Spleen (tissue), 11 donors: ENCODE data around the gene FBXO45. TPM values are rescaled to one million over a fixed set of nuclear protein-coding genes. Genes with fewer than 3 reads are reported as not detected.

Experiments used
- DNase-seq: peaks from one replicate; pipeline ENCODE4 v3.0.0-alpha.2; 2020
- H3K27ac ChIP-seq, 8 donors: fragments of 200-600 bp; sonication (generic) in 7 of 8; 1 replicate in 4 of 8; 2 replicates in 4 of 8; pipeline versions ENCODE4 v1.5.0 to v1.8.0; 2016 to 2021; ENCODE audit warnings: inconsistent platforms in 4 of 8, mild to moderate bottlenecking in 4 of 8, moderate library complexity in 1 of 8
- H3K27me3 ChIP-seq, 7 donors: fragments of 200-600 bp; sonication (generic) in 6 of 7; replicated peaks in 1 of 7; 1 replicate in 4 of 7; 2 replicates in 3 of 7; pipeline versions ENCODE4 v1.5.0 to v1.8.0; 2016 to 2021; ENCODE audit warnings: inconsistent platforms in 3 of 7, mild to moderate bottlenecking in 1 of 7
- H3K36me3 ChIP-seq, 6 donors: fragments of 200-600 bp; sonication (generic) in 5 of 6; 1 replicate in 4 of 6; 2 replicates in 2 of 6; pipeline versions ENCODE4 v1.5.0 to v1.8.0; 2016 to 2021; ENCODE audit warnings: inconsistent platforms in 2 of 6
- H3K4me1 ChIP-seq, 6 donors: fragments of 200-600 bp; sonication (generic) in 5 of 6; 1 replicate in 3 of 6; 2 replicates in 3 of 6; pipeline versions ENCODE4 v1.5.0 to v1.8.0; 2016 to 2021; ENCODE audit warnings: inconsistent platforms in 3 of 6
- H3K4me3 ChIP-seq, 8 donors: fragments of 200-600 bp; sonication (generic) in 7 of 8; 1 replicate in 4 of 8; 2 replicates in 4 of 8; pipeline versions ENCODE4 v1.5.0 to v1.8.0; 2016 to 2021; ENCODE audit warnings: inconsistent platforms in 4 of 8, mild to moderate bottlenecking in 4 of 8, moderate library complexity in 2 of 8
- H3K9me3 ChIP-seq, 8 donors: fragments of 200-600 bp; sonication (generic) in 7 of 8; 1 replicate in 4 of 8; 2 replicates in 4 of 8; pipeline versions ENCODE4 v1.5.0 to v1.8.0; 2016 to 2021; ENCODE audit warnings: inconsistent platforms in 4 of 8
- CTCF ChIP-seq, 11 experiments: fragments of 200-600 bp in 7 of 11; fragments of 450-650 bp in 4 of 11; sonication (generic) in 4 of 11; IDR thresholded peaks in 8 of 11; conservative IDR thresholded peaks in 3 of 11; 1 replicate in 7 of 11; 2 replicates in 4 of 11; pipeline versions ENCODE4 v1.4.0 to v1.8.0; 2016 to 2021; ENCODE audit warnings: antibody characterized with exemption in 11 of 11, inconsistent platforms in 4 of 11, mild to moderate bottlenecking in 1 of 11
- POLR2A ChIP-seq, 3 donors: fragments of 450-650 bp; IDR thresholded peaks; one replicate each; pipeline ENCODE4 v1.5.1; 2017; ENCODE audit warnings: antibody characterized with exemption in 3 of 3, mild to moderate bottlenecking in 1 of 3
- POLR2AphosphoS5 ChIP-seq, 3 donors: sonication (generic); formaldehyde crosslinking; IDR thresholded peaks; one replicate each; pipeline ENCODE4 v1.5.1; 2017; ENCODE audit warnings: antibody characterized with exemption in 3 of 3
- WGBS, 5 donors: extraction: QIAGEN DNeasy Blood & Tissue Kit in 3 of 5; methylation state at CpG; one replicate each; pipeline versions ENCODE4 v1.1.5 to v1.1.7; 2013 to 2018; 5-methylcytosine and 5-hydroxymethylcytosine counted together
- intact Hi-C: fragments of 100-400 bp; cut with DNase I; formaldehyde crosslinking; loops from one replicate; pipeline ENCODE4 v1.15.0; 2023; ENCODE audit warnings: low total_unique reads
- polyA plus RNA-seq, 3 donors: library from polyadenylated mRNA; stranded (reverse); fragments of 200-250 nt; gene quantifications; one replicate each; pipeline ENCODE4 v1.2.1, GENCODE V29; 2013
- total RNA-seq, 7 donors: library from RNA; depleted of rRNA in 3 of 7; stranded (reverse); fragments of >200 nt in 3 of 7; fragmentation: NEBNext Ultra II Directional in 4 of 7; extraction: Animal tissue kit (Norgen Biotek cat#: 25700) in 4 of 7; gene quantifications; one replicate each; pipeline versions ENCODE4 v1.1.0 to v1.2.1, GENCODE V29; 2016 to 2021
- donor health status: healthy with polysubstance abuse.
- donor health status: DM: no; HTN: no; CAD: no; lungs with moderate emphysema.
- donor health status: DM: no; HTN: no; CAD: no.
- donor health status: Bipolar disorder and iron deficiency.
- donor health status: healthy.
- donor health status: DM: no; HTN: no; CAD: no.
- donor health status: DM: yes; HTN: yes; CAD: no.

FBXO45 gene
- total and polyA plus RNA-seq, 10 donors = 2.3 to 11.7 (median 7.5) TPM

DNA sequence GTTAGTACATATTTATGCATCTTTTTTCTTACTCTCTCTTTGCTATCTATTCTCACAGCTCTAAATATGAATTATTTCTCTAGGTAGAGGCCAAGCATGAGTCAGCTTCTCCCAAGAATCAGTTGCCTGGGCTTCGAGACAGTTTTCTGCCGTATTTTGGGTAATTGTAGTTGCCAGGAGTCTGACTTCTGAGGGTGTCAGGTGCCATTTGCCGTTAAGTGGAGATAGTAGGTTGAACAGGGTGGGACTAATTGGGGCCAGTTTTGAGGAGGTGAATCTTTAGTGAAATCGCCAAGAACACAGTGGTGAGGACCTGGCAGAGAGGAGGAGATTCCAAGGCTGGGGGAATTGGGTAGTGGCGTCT, 63.2 kb downstream of the FBXO45 start:
- 8 to 22% (median 12%) methylated on average over 5 of the region's 5 CpGs for WGBS, 5 donors
- H3K9me3 ChIP-seq = no peaks in the 10 kb centered on the region
- peak overlapping the region; percentile 88 to 98 (median 94) for H3K27ac ChIP-seq
- TF ChIP-seq POLR2A (IDR thresholded peaks at IDR 0.05) (no peak), POLR2AphosphoS5 (IDR thresholded peaks at IDR 0.05) (no peak), CTCF (IDR thresholded peaks at IDR 0.05 in 8 of 11, conservative IDR thresholded peaks at IDR 0.05 in 3 of 11) (no peak)
- peaks cover 0 to 5% (median 0%) of the 10 kb centered on the region in 6 donors for H3K36me3 ChIP-seq
- no peaks in the 10 kb centered on the region for H3K27me3 ChIP-seq
- H3K4me3 ChIP-seq = peak overlapping the region; percentile 45 to 87 (median 60)
- peaks cover 15 to 75% (median 36%) of the 10 kb centered on the region in 6 donors for H3K4me1 ChIP-seq
- intact Hi-C loops = no loop called here
- DNase-seq = no peak

- DNase-seq = peak; percentile 97
- Histone ChIP-seq H3K27me3 (no peaks in the 10 kb centered on the region), H3K4me1 (peaks cover 15 to 78% (median 36%) of the 10 kb centered on the region in 6 donors), H3K4me3 (peak overlapping the region; percentile 45 to 87 (median 60)), H3K27ac (peak overlapping the region; percentile 88 to 98 (median 94)), H3K36me3 (peaks cover 0 to 5% (median 0%) of the 10 kb centered on the region in 6 donors), H3K9me3 (no peaks in the 10 kb centered on the region)
- 0 to 1% (median 1%) methylated on average over 20 to 43 of the region's 43 CpGs for WGBS, 5 donors
- intact Hi-C loops = no loop called here
- TF ChIP-seq CTCF (IDR thresholded peaks at IDR 0.05 in 8 of 11, conservative IDR thresholded peaks at IDR 0.05 in 3 of 11) (peak in 7 of 11 experiments; percentile 7 to 65 (median 45)), POLR2AphosphoS5 (IDR thresholded peaks at IDR 0.05) (peak; percentile 82 to 93 (median 92)), POLR2A (IDR thresholded peaks at IDR 0.05) (peak in 1 of 3 donors; percentile 63)
Observed at GRCh38 chr3:196632046-196632751, 63.7 kb downstream of the FBXO45 start.

DNA sequence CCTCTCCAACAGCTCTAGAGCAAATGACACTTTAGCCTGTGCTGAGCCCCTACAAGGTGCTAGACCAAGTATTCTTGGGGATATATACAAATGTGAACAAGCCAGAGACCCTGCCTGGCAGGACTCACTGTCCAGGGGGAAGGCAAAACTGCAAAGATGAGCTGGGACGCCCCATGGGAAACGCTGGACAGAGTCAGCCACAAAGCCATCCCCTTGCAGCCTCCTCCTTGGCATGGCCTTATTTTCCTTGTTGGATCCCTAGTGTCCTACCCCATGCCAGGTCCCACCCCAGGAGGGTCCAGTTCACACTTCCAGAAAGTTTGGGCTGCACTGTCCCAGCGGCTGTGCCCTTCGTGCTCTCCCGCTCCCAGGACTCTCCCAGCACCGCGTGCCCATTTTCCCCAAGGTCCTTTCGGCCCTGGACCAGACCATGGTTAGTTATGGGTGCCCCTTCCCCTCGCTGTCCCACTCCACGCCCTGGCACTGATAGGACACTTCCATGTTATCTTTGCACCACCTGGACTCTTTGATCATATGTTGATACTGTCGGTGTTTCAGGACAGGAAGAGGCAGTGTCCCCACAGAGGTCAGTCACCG, 65.2 kb downstream of the FBXO45 start:
- Histone ChIP-seq H3K4me3 (peak overlapping the region in 3 of 8 donors; percentile 61 to 87 (median 61)), H3K36me3 (peaks cover 0 to 5% (median 0%) of the 10 kb centered on the region in 6 donors), H3K4me1 (peaks cover 17 to 92% (median 45%) of the 10 kb centered on the region in 6 donors), H3K27ac (peak overlapping the region; percentile 88 to 98 (median 94)), H3K9me3 (no peaks in the 10 kb centered on the region), H3K27me3 (no peaks in the 10 kb centered on the region)
- TF ChIP-seq POLR2AphosphoS5 (IDR thresholded peaks at IDR 0.05) (no peak), POLR2A (IDR thresholded peaks at IDR 0.05) (no peak), CTCF (IDR thresholded peaks at IDR 0.05 in 8 of 11, conservative IDR thresholded peaks at IDR 0.05 in 3 of 11) (no peak)
- 60 to 73% (median 66%) methylated on average over 11 to 12 of the region's 12 CpGs for WGBS, 5 donors
- peak; percentile 78 for DNase-seq
- intact Hi-C loops = no loop called here

GRCh38 chr3:196634224-196634623, 65.8 kb downstream of the FBXO45 start:
- intact Hi-C loops = no loop called here
- peaks cover 21 to 96% (median 50%) of the 10 kb centered on the region in 6 donors for H3K4me1 ChIP-seq
- TF ChIP-seq CTCF (IDR thresholded peaks at IDR 0.05 in 8 of 11, conservative IDR thresholded peaks at IDR 0.05 in 3 of 11) (no peak), POLR2A (IDR thresholded peaks at IDR 0.05) (no peak), POLR2AphosphoS5 (IDR thresholded peaks at IDR 0.05) (peak in 1 of 3 donors; percentile 32)
- H3K36me3 ChIP-seq = peaks cover 0 to 5% (median 0%) of the 10 kb centered on the region in 6 donors
- whole genome bisulfite sequencing, 5 donors = 31 to 55% (median 43%) methylated on average over 8 to 10 of the region's 10 CpGs
- peak overlapping the region in 5 of 8 donors; percentile 92 to 98 (median 93) for H3K27ac ChIP-seq
- H3K9me3 ChIP-seq = no peaks in the 10 kb centered on the region
- DNase-seq = no peak
- no peaks in the 10 kb centered on the region for H3K27me3 ChIP-seq
- peak overlapping the region in 2 of 8 donors; percentile 15 to 87 for H3K4me3 ChIP-seq
